Measurements from ENCODE around the gene TSLP. TPM values are rescaled to one million over a fixed set of nuclear protein-coding genes. Genes with fewer than 3 reads are reported as not detected.
A peak's percentile ranks its signal among the peaks of the same experiment; 100 is the strongest.

Gene TSLP
- total and polyA plus RNA-seq, 4 donors: 0.09 to 0.22 (median 0.17) TPM

DNA sequence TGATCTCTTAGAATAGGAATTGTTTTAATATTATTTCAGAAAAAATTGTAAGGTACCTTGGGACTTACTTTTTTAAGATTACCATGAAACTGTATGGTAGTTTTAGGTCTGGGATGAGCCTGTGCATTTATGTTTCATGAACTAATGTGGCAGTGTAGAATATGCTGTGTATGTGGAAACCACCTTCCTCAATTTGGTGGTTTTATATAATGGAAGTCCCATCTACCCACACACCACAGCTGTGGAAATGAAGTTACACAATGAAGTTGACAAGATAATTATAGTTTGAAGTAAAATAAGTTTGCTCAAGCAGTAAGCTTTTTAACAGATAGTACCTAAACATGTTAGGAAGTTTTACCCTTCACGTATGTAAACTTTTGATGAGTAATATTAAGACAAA, 45.0 kb downstream of the TSLP start:
- H3K36me3 ChIP-seq (ENCODE audit: control insufficient read depth, insufficient read depth, low read length): no peaks in the 10 kb centered on the region
- no peaks in the 10 kb centered on the region for H3K27me3 ChIP-seq (ENCODE audit: control insufficient read depth, insufficient read depth, low read length)
- no peaks in the 10 kb centered on the region for H3K4me1 ChIP-seq (ENCODE audit: control insufficient read depth, insufficient read depth, low read length)
- no peak for DNase-seq (ENCODE audit: low read depth in 4 of 6, low spot score in 6 of 6)
- no peak overlapping the region for H3K4me3 ChIP-seq (ENCODE audit: low read depth, low read length)
- no peaks in the 10 kb centered on the region for H3K9me3 ChIP-seq (ENCODE audit: control insufficient read depth, insufficient read depth, low read length)
- WGBS (ENCODE audit: insufficient coverage): no CpG with 5 or more reads among the region's 1 CpG
- no peak overlapping the region for H3K27ac ChIP-seq (ENCODE audit: low read depth, low read length)

DNA sequence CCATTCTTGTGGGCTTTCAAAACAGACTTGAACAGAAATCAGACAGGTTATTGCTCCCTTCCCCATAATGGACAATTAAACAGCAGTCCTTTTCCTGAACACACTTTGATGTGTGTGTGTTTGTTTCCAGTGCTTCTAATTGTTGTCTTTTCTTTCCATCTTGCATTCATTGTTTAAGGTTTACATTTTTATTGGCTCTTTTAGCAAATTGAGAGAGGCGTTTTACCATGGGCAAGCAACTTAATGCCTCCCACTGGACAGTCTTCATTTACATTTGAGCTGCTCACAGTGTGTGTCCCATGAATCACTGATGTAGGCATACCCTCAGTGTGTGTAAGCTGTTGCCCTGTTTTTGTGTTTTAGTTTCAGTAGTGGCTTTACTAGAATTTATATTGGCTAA, 45.6 kb downstream of the TSLP start:
- WGBS (ENCODE audit: insufficient coverage): no CpG with 5 or more reads among the region's 1 CpG
- Histone ChIP-seq H3K4me3 (ENCODE audit: low read depth, low read length) (no peak overlapping the region), H3K27ac (ENCODE audit: low read depth, low read length) (no peak overlapping the region), H3K27me3 (ENCODE audit: control insufficient read depth, insufficient read depth, low read length) (no peaks in the 10 kb centered on the region), H3K36me3 (ENCODE audit: control insufficient read depth, insufficient read depth, low read length) (no peaks in the 10 kb centered on the region), H3K9me3 (ENCODE audit: control insufficient read depth, insufficient read depth, low read length) (no peaks in the 10 kb centered on the region), H3K4me1 (ENCODE audit: control insufficient read depth, insufficient read depth, low read length) (no peaks in the 10 kb centered on the region)
- peak in 1 of 6 donors; percentile 80 for DNase-seq (ENCODE audit: low read depth in 4 of 6, low spot score in 6 of 6)

- no CpG with 5 or more reads among the region's 2 CpGs for WGBS (ENCODE audit: insufficient coverage)
- Histone ChIP-seq H3K9me3 (ENCODE audit: control insufficient read depth, insufficient read depth, low read length) (no peaks in the 10 kb centered on the region), H3K27ac (ENCODE audit: low read depth, low read length) (no peak overlapping the region), H3K27me3 (ENCODE audit: control insufficient read depth, insufficient read depth, low read length) (no peaks in the 10 kb centered on the region), H3K4me1 (ENCODE audit: control insufficient read depth, insufficient read depth, low read length) (no peaks in the 10 kb centered on the region), H3K4me3 (ENCODE audit: low read depth, low read length) (no peak overlapping the region), H3K36me3 (ENCODE audit: control insufficient read depth, insufficient read depth, low read length) (peaks cover 4% of the 10 kb centered on the region)
- DNase-seq (ENCODE audit: low read depth in 4 of 6, low spot score in 6 of 6): no peak
These were observed 47.7 kb downstream of the TSLP start for GRCh38 chr5:111119221-111119620.

DNA sequence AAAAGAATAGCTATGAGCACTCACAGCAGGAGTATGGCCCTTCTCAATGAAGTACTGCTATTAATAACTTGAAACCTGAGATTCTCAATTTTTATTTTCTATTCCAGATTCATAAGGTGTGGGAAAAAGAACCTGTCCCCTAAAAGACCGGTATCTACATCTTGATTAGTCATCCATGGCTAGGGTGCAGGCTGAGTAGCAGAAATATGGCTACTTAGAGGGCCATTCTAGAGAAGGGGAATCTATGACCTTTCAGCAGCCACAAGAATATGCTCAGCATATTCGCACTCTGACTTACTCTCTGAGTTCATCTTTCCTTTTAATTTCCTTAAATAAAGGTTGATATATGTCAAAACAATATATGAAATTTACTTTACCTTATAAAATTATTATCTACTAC, 48.3 kb downstream of the TSLP start:
- DNase-seq (ENCODE audit: low read depth in 4 of 6, low spot score in 6 of 6): no peak
- H3K9me3 ChIP-seq (ENCODE audit: control insufficient read depth, insufficient read depth, low read length): no peaks in the 10 kb centered on the region
- WGBS (ENCODE audit: insufficient coverage): no CpG with 5 or more reads among the region's 2 CpGs
- no peaks in the 10 kb centered on the region for H3K4me1 ChIP-seq (ENCODE audit: control insufficient read depth, insufficient read depth, low read length)
- no peaks in the 10 kb centered on the region for H3K27me3 ChIP-seq (ENCODE audit: control insufficient read depth, insufficient read depth, low read length)
- peaks cover 4% of the 10 kb centered on the region for H3K36me3 ChIP-seq (ENCODE audit: control insufficient read depth, insufficient read depth, low read length)
- no peak overlapping the region for H3K4me3 ChIP-seq (ENCODE audit: low read depth, low read length)
- H3K27ac ChIP-seq (ENCODE audit: low read depth, low read length): no peak overlapping the region

DNA sequence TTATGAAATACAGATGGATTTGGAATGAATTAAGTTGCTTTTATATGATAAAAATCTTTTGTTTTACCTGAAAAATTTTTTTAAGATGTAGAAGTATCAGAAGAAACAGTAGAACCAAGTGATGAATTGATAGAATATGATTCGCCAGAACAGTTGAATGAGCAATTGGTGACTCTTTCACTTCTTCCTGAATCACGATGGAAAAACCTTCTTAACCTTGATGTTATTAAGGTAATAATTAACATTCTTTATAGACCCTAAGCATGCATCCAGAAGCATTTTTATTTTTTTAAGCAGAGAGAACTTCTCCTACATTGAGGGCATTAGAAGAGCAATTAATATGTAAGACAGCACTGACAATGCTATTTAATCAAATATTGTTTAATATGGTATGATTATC, 49.4 kb downstream of the TSLP start:
- Histone ChIP-seq H3K36me3 (ENCODE audit: control insufficient read depth, insufficient read depth, low read length) (peaks cover 4% of the 10 kb centered on the region), H3K27ac (ENCODE audit: low read depth, low read length) (no peak overlapping the region), H3K27me3 (ENCODE audit: control insufficient read depth, insufficient read depth, low read length) (no peaks in the 10 kb centered on the region), H3K9me3 (ENCODE audit: control insufficient read depth, insufficient read depth, low read length) (no peaks in the 10 kb centered on the region), H3K4me1 (ENCODE audit: control insufficient read depth, insufficient read depth, low read length) (no peaks in the 10 kb centered on the region), H3K4me3 (ENCODE audit: low read depth, low read length) (no peak overlapping the region)
- no peak for DNase-seq (ENCODE audit: low read depth in 4 of 6, low spot score in 6 of 6)
- no CpG with 5 or more reads among the region's 2 CpGs for WGBS (ENCODE audit: insufficient coverage)

DNA sequence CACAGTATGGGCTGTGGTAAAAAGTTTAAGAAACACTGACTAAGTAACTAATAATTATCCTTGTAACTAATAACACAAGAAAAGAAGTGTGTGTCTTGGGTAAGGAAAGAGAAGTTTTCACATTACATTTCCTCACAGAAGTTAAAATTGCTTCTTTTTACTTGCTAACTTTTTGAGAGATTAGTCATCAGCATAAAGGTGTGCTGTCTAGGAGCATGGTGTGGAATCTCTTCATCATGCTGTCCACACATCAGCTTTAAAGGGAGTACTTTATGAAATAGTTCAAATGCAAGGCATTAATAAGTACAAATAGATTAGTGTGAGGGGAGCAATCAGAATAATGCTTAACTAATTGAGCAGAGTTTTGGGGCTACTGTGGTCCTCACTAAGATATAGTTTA, 50.4 kb downstream of the TSLP start:
- no peaks in the 10 kb centered on the region for H3K27me3 ChIP-seq (ENCODE audit: control insufficient read depth, insufficient read depth, low read length)
- peaks cover 4% of the 10 kb centered on the region for H3K36me3 ChIP-seq (ENCODE audit: control insufficient read depth, insufficient read depth, low read length)
- H3K27ac ChIP-seq (ENCODE audit: low read depth, low read length): no peak overlapping the region
- no peaks in the 10 kb centered on the region for H3K9me3 ChIP-seq (ENCODE audit: control insufficient read depth, insufficient read depth, low read length)
- no peak overlapping the region for H3K4me3 ChIP-seq (ENCODE audit: low read depth, low read length)
- no peaks in the 10 kb centered on the region for H3K4me1 ChIP-seq (ENCODE audit: control insufficient read depth, insufficient read depth, low read length)
- no peak for DNase-seq (ENCODE audit: low read depth in 4 of 6, low spot score in 6 of 6)

DNA sequence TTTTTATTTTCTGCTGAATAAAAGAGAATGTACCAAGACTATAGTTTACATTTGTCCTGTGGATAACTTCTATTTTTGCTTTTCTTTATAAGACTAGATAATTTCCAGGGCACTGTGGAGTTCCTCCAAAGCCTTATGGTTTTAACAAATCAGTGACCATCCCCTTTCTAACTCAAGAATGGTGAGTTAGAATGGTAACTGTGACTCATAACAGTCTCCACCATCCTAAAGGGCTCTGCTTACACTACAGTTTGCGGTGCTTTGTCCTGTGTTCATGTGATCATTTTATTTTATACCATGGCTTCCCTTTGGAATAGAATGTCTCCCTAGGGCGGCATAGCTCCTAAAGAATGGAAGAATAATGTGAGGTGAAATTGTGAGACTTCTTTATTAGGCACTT, 50.9 kb downstream of the TSLP start:
- no peak overlapping the region for H3K4me3 ChIP-seq (ENCODE audit: low read depth, low read length)
- no CpG with 5 or more reads among the region's 2 CpGs for WGBS (ENCODE audit: insufficient coverage)
- H3K27me3 ChIP-seq (ENCODE audit: control insufficient read depth, insufficient read depth, low read length): no peaks in the 10 kb centered on the region
- DNase-seq (ENCODE audit: low read depth in 4 of 6, low spot score in 6 of 6): no peak
- H3K4me1 ChIP-seq (ENCODE audit: control insufficient read depth, insufficient read depth, low read length): no peaks in the 10 kb centered on the region
- H3K27ac ChIP-seq (ENCODE audit: low read depth, low read length): no peak overlapping the region
- peaks cover 4% of the 10 kb centered on the region for H3K36me3 ChIP-seq (ENCODE audit: control insufficient read depth, insufficient read depth, low read length)
- H3K9me3 ChIP-seq (ENCODE audit: control insufficient read depth, insufficient read depth, low read length): no peaks in the 10 kb centered on the region

GRCh38 chr5:111124793-111125192, 53.3 kb downstream of the TSLP start:
- H3K4me1 ChIP-seq (ENCODE audit: control insufficient read depth, insufficient read depth, low read length): no peaks in the 10 kb centered on the region
- WGBS (ENCODE audit: insufficient coverage): no CpG with 5 or more reads among the region's 1 CpG
- H3K9me3 ChIP-seq (ENCODE audit: control insufficient read depth, insufficient read depth, low read length): no peaks in the 10 kb centered on the region
- H3K27ac ChIP-seq (ENCODE audit: low read depth, low read length): no peak overlapping the region
- no peak overlapping the region for H3K4me3 ChIP-seq (ENCODE audit: low read depth, low read length)
- DNase-seq (ENCODE audit: low read depth in 4 of 6, low spot score in 6 of 6): no peak
- peaks cover 4% of the 10 kb centered on the region for H3K36me3 ChIP-seq (ENCODE audit: control insufficient read depth, insufficient read depth, low read length)
- H3K27me3 ChIP-seq (ENCODE audit: control insufficient read depth, insufficient read depth, low read length): no peaks in the 10 kb centered on the region

- Histone ChIP-seq H3K9me3 (ENCODE audit: control insufficient read depth, insufficient read depth, low read length) (no peaks in the 10 kb centered on the region), H3K4me3 (ENCODE audit: low read depth, low read length) (no peak overlapping the region), H3K27me3 (ENCODE audit: control insufficient read depth, insufficient read depth, low read length) (no peaks in the 10 kb centered on the region), H3K36me3 (ENCODE audit: control insufficient read depth, insufficient read depth, low read length) (peaks cover 4% of the 10 kb centered on the region), H3K27ac (ENCODE audit: low read depth, low read length) (no peak overlapping the region), H3K4me1 (ENCODE audit: control insufficient read depth, insufficient read depth, low read length) (no peaks in the 10 kb centered on the region)
- no peak for DNase-seq (ENCODE audit: low read depth in 4 of 6, low spot score in 6 of 6)
- 100% methylated on average over 3 of the region's 3 CpGs for WGBS (ENCODE audit: insufficient coverage)
These were observed 55.4 kb downstream of the TSLP start for GRCh38 chr5:111126896-111127295.
